HL-60 (cell line): ENCODE results near the gene NEBL.

Source experiments
- POLR2AphosphoS5 ChIP-seq: IDR thresholded peaks from 2 replicates; pipeline ENCODE4 v1.6.1; 2012; ENCODE audit warnings: low read depth
- TF ChIP-seq, protein P1 (sequence below): IDR thresholded peaks from one replicate; pipeline ENCODE4 v1.5.1; 2011; ENCODE audit warnings: low read length, control low read depth, inconsistent platforms; ENCODE audit not compliant: insufficient read depth

DNA sequence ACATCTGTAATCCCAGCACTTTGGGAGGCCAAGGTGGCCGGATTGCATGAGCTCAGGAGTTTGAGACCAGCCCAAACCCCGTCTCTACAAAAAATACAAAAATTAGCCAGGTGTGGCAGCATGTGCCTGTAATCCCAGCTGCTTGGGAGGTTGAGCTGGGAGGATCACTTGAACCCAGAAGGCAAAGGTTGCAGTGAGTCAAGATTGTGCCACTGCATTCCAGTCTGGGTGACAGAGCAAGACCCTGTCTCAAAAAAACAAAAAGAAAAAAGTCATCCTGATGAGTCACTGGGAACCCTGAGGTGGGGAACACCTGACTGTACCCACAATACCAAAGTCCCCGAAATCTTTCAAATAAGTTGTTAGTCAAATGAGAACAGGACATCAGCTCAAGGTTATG, 80.0 kb downstream of the NEBL start:
- TF ChIP-seq, protein P1, sequence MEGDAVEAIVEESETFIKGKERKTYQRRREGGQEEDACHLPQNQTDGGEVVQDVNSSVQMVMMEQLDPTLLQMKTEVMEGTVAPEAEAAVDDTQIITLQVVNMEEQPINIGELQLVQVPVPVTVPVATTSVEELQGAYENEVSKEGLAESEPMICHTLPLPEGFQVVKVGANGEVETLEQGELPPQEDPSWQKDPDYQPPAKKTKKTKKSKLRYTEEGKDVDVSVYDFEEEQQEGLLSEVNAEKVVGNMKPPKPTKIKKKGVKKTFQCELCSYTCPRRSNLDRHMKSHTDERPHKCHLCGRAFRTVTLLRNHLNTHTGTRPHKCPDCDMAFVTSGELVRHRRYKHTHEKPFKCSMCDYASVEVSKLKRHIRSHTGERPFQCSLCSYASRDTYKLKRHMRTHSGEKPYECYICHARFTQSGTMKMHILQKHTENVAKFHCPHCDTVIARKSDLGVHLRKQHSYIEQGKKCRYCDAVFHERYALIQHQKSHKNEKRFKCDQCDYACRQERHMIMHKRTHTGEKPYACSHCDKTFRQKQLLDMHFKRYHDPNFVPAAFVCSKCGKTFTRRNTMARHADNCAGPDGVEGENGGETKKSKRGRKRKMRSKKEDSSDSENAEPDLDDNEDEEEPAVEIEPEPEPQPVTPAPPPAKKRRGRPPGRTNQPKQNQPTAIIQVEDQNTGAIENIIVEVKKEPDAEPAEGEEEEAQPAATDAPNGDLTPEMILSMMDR, result no peak
- no peak for TF ChIP-seq POLR2AphosphoS5
